ENCODE data around the gene GFRA4. TPM values are rescaled to one million over a fixed set of nuclear protein-coding genes. Genes with fewer than 3 reads are reported as not detected.
"Not testable (repeated sequence)": the region's sequence is repeated elsewhere in the genome, so short reads cannot be mapped to it uniquely, and the experiment has no call there.

GFRA4 gene
- total RNA-seq, 1 donor: not detected

DNA sequence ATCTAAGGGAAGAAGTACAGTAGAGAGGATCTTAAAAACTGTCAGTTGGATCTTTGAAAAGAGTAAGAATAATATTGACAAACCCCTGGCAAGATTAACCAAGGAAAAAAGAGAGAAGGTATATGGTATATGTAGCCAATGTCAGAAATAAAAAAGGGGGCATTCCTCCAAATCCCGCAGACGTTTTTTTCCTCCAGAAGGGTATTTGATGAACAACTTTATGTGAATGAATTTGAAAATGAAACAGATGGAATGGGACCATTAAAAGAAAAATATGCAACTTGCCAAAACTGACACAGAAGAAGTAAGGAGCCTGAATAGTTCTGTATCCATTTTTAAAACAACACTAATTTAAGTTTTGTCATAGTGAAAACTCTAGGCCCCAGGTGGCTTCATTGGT lies 35.7 kb downstream of the GFRA4 start:
- Histone ChIP-seq H3K4me3 (ENCODE audit: insufficient read depth, low read length) (no peak overlapping the region), H3K9me3 (ENCODE audit: low read depth, low read length) (no peaks in the 10 kb centered on the region), H3K27ac (ENCODE audit: low read depth, low read length) (no peak overlapping the region), H3K27me3 (ENCODE audit: insufficient read depth, low read length) (no peaks in the 10 kb centered on the region), H2AFZ (ENCODE audit: low read length) (no peak overlapping the region), H3K4me2 (ENCODE audit: insufficient read depth, low read length) (no peak overlapping the region), H4K20me1 (ENCODE audit: insufficient read depth, low read length) (no peaks in the 10 kb centered on the region), H3K79me2 (ENCODE audit: insufficient read depth, low read length) (no peaks in the 10 kb centered on the region), H3K36me3 (ENCODE audit: insufficient read depth, low read length) (peaks cover 4% of the 10 kb centered on the region), H3K4me1 (ENCODE audit: insufficient read depth, low read length) (no peaks in the 10 kb centered on the region)
- DNase-seq (ENCODE audit: insufficient read length, low spot score, missing footprints): no peak
- TF ChIP-seq, protein P1, sequence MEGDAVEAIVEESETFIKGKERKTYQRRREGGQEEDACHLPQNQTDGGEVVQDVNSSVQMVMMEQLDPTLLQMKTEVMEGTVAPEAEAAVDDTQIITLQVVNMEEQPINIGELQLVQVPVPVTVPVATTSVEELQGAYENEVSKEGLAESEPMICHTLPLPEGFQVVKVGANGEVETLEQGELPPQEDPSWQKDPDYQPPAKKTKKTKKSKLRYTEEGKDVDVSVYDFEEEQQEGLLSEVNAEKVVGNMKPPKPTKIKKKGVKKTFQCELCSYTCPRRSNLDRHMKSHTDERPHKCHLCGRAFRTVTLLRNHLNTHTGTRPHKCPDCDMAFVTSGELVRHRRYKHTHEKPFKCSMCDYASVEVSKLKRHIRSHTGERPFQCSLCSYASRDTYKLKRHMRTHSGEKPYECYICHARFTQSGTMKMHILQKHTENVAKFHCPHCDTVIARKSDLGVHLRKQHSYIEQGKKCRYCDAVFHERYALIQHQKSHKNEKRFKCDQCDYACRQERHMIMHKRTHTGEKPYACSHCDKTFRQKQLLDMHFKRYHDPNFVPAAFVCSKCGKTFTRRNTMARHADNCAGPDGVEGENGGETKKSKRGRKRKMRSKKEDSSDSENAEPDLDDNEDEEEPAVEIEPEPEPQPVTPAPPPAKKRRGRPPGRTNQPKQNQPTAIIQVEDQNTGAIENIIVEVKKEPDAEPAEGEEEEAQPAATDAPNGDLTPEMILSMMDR (IDR thresholded peaks at IDR 0.05; ENCODE audit: extremely low read depth, low read depth, low read length): no peak

DNA sequence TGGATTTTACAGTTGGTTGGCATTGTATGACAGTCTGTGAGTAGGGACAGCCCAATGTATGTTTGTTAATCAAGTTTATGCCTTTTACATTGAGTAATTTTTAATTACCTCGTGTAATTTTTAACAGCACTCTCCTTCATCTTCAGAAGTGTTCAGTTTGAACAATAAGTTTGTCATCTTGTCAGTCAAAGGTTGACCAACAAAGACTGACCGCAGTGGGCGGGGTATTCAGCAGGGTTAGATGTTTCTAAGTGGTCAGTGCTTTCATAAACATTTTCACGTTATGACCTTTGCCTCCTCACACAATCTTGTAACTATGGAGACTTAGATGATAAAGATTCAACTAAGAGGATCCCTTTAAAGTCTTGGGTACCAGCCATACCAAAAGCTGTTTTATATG lies 40.8 kb downstream of the GFRA4 start:
- TF ChIP-seq, protein P1 (IDR thresholded peaks at IDR 0.05; ENCODE audit: extremely low read depth, low read depth, low read length): no peak
- no peak for DNase-seq (ENCODE audit: insufficient read length, low spot score, missing footprints)
- Histone ChIP-seq H3K4me3 (ENCODE audit: insufficient read depth, low read length) (no peak overlapping the region), H3K27me3 (ENCODE audit: insufficient read depth, low read length) (no peaks in the 10 kb centered on the region), H4K20me1 (ENCODE audit: insufficient read depth, low read length) (no peaks in the 10 kb centered on the region), H3K9me3 (ENCODE audit: low read depth, low read length) (no peaks in the 10 kb centered on the region), H3K36me3 (ENCODE audit: insufficient read depth, low read length) (no peaks in the 10 kb centered on the region), H2AFZ (ENCODE audit: low read length) (no peak overlapping the region), H3K79me2 (ENCODE audit: insufficient read depth, low read length) (no peaks in the 10 kb centered on the region), H3K4me2 (ENCODE audit: insufficient read depth, low read length) (no peak overlapping the region), H3K27ac (ENCODE audit: low read depth, low read length) (no peak overlapping the region), H3K4me1 (ENCODE audit: insufficient read depth, low read length) (no peaks in the 10 kb centered on the region)

DNA sequence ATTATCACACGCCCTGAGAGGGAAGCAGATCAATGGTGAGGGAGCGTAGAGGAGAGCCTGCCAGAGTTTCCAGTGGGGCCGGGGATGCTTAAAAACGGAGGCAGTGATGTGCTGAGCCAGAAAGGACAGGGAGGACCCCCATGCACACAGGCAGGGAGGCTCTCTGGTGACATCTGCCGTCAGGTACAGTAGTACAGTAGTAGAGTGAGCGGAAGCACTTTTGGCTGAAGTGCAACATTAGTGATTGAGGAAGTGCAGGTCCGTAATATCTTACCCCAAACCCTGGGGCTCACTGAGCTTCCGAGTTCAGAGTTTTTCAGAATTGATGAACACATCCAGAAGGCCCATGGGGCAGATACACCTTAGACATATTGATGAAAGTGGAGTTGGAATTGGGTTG lies 42.1 kb downstream of the GFRA4 start:
- no peaks in the 10 kb centered on the region for H3K79me2 ChIP-seq (ENCODE audit: insufficient read depth, low read length)
- no peak overlapping the region for H3K4me2 ChIP-seq (ENCODE audit: insufficient read depth, low read length)
- no peak for DNase-seq (ENCODE audit: insufficient read length, low spot score, missing footprints)
- no peaks in the 10 kb centered on the region for H3K9me3 ChIP-seq (ENCODE audit: low read depth, low read length)
- H2AFZ ChIP-seq (ENCODE audit: low read length): no peak overlapping the region
- no peak overlapping the region for H3K4me3 ChIP-seq (ENCODE audit: insufficient read depth, low read length)
- no peaks in the 10 kb centered on the region for H3K36me3 ChIP-seq (ENCODE audit: insufficient read depth, low read length)
- H4K20me1 ChIP-seq (ENCODE audit: insufficient read depth, low read length): no peaks in the 10 kb centered on the region
- TF ChIP-seq, protein P1 (IDR thresholded peaks at IDR 0.05; ENCODE audit: extremely low read depth, low read depth, low read length): no peak
- no peaks in the 10 kb centered on the region for H3K27me3 ChIP-seq (ENCODE audit: insufficient read depth, low read length)
- H3K27ac ChIP-seq (ENCODE audit: low read depth, low read length): no peak overlapping the region
- no peaks in the 10 kb centered on the region for H3K4me1 ChIP-seq (ENCODE audit: insufficient read depth, low read length)

DNA sequence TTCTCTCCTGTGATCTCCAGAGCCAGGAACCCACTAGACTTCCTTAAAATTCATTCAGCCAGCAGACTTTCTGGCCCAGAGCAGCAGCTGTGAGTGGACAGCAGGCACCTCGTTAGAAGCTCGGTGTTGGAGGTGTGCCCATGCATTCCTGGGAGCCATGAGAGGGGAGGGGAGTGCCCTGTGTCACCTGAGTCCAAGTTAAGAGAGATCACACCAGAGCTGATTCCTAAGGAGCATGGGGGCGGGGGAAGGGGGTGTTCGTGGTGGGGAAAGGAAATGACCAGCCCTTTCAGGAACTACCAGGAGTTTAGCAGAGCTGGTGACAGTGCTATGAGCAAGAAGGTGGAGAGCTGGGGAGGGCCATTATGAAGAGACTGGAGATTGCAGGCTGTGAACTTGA lies 46.9 kb downstream of the GFRA4 start:
- Histone ChIP-seq H3K36me3 (ENCODE audit: insufficient read depth, low read length) (no peaks in the 10 kb centered on the region), H3K4me2 (ENCODE audit: insufficient read depth, low read length) (no peak overlapping the region), H3K27ac (ENCODE audit: low read depth, low read length) (no peak overlapping the region), H4K20me1 (ENCODE audit: insufficient read depth, low read length) (no peaks in the 10 kb centered on the region), H3K9me3 (ENCODE audit: low read depth, low read length) (no peaks in the 10 kb centered on the region), H2AFZ (ENCODE audit: low read length) (no peak overlapping the region), H3K79me2 (ENCODE audit: insufficient read depth, low read length) (no peaks in the 10 kb centered on the region), H3K27me3 (ENCODE audit: insufficient read depth, low read length) (no peaks in the 10 kb centered on the region), H3K4me3 (ENCODE audit: insufficient read depth, low read length) (no peak overlapping the region), H3K4me1 (ENCODE audit: insufficient read depth, low read length) (peaks cover 12% of the 10 kb centered on the region)
- TF ChIP-seq, protein P1 (IDR thresholded peaks at IDR 0.05; ENCODE audit: extremely low read depth, low read depth, low read length): no peak
- DNase-seq (ENCODE audit: insufficient read length, low spot score, missing footprints): peak; percentile 17

DNA sequence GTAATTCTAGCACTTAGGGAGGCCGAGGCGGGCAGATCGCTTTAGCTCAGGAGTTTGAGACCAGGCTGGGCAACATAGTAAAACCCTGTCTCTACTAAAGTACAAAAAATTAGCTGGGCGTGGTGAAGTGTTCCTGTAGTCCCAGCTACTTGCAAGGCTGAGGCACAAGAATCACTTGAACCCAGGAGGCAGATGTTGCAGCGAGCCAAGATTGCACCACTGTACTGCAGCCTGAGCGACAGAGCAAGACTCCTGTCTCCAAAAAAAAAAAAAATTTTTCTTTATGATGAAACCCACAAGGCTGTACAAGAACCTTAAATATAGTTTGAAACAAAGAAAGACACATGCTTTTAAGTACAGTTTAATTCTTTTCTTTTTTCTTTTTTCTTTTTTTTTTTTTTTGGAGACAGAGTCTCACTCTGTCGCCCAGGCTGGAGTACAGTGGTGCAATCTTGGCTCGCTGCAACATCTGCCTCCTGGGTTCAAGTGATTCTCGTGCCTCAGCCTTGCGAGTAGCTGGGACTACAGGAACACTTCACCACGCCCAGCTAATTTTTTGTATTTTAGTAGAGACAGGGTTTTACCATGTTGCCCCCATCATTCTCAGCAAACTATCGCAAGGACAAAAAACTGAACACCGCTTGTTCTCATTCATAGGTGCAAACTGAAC lies 47.9 kb downstream of the GFRA4 start:
- H2AFZ ChIP-seq (ENCODE audit: low read length); H4K20me1 ChIP-seq (ENCODE audit: insufficient read depth, low read length); H3K36me3 ChIP-seq (ENCODE audit: insufficient read depth, low read length); H3K9me3 ChIP-seq (ENCODE audit: low read depth, low read length); H3K27me3 ChIP-seq (ENCODE audit: insufficient read depth, low read length); H3K79me2 ChIP-seq (ENCODE audit: insufficient read depth, low read length); DNase-seq (ENCODE audit: insufficient read length, low spot score, missing footprints); H3K4me2 ChIP-seq (ENCODE audit: insufficient read depth, low read length); H3K4me3 ChIP-seq (ENCODE audit: insufficient read depth, low read length); H3K27ac ChIP-seq (ENCODE audit: low read depth, low read length): not testable (repeated sequence)
- peaks cover 12% of the 10 kb centered on the region for H3K4me1 ChIP-seq (ENCODE audit: insufficient read depth, low read length)
